ENCODE results near the gene ASPM.

- TF ChIP-seq CTCF (IDR thresholded peaks at IDR 0.05; ENCODE audit: low read depth, low read length) (no peak), MAX (IDR thresholded peaks at IDR 0.05; ENCODE audit: low read depth, low read length) (no peak)
Measured at GRCh38 chr1:197106869-197107268, 39.6 kb downstream of the ASPM start.

Data from NB4 (cell line).